Endothelial cell of umbilical vein (primary cell): ENCODE results near the gene PDGFB. TPM values are rescaled to one million over a fixed set of nuclear protein-coding genes. Genes with fewer than 3 reads are reported as not detected.

Experiments
- BruUV-seq: library from RNA; stranded (reverse); fragments of 400-500 nt; replicated peaks from 2 replicates; lab custom pipeline; 2021; lab: Mats Ljungman, UMichigan
- CTCF ChIA-PET: fragments of 300-600, 350-600 bp; sonication (Branson Sonifier 250); formaldehyde crosslinking; loops from one replicate; lab custom pipeline; 2021; ENCODE audit warnings: antibody characterized with exemption, inconsistent platforms; lab: Charles Lee
- POLR2A ChIA-PET: fragments of 300-600, 350-600 bp; sonication (Branson Sonifier 250); formaldehyde crosslinking; loops from one replicate; lab custom pipeline; 2021; ENCODE audit warnings: antibody characterized with exemption, inconsistent platforms; lab: Charles Lee
- DNase-seq: peaks from one replicate; pipeline ENCODE4 v3.0.0-alpha.2; 2011; ENCODE audit warnings: low read depth, low spot score
- FAIRE-seq: peaks from 2 replicates; lab custom pipeline; 2011; peaks lifted over from hg19 to GRCh38; lab: Jason Lieb, UNC
- H2AFZ ChIP-seq: 2 replicates; pipeline ENCODE4 v1.6.0; 2012; ENCODE audit warnings: low read depth, low read length, control low read depth, inconsistent platforms
- H3K27ac ChIP-seq: 2 replicates; pipeline ENCODE4 v1.5.1; 2011; ENCODE audit warnings: low read depth, mild to moderate bottlenecking, control low read depth, low read length, moderate library complexity; ENCODE audit not compliant: insufficient read depth
- H3K27me3 ChIP-seq, 2 experiments: 2 replicates each; pipeline versions ENCODE4 v1.6.0 to v1.6.1; 2011; ENCODE audit warnings: low read length in 2 of 2, mixed read lengths in 1 of 2; ENCODE audit not compliant: control insufficient read depth in 2 of 2, insufficient read depth in 2 of 2
- H3K36me3 ChIP-seq, 2 experiments: 2 replicates in 1 of 2; 3 replicates in 1 of 2; pipeline ENCODE4 v1.5.1; 2011; ENCODE audit warnings: low read length in 2 of 2, mild to moderate bottlenecking in 1 of 2, moderate library complexity in 1 of 2; ENCODE audit not compliant: control insufficient read depth in 2 of 2, insufficient read depth in 2 of 2; ENCODE audit errors: extremely low read depth in 1 of 2
- H3K4me1 ChIP-seq: 3 replicates; pipeline ENCODE4 v1.5.1; 2011; ENCODE audit warnings: mild to moderate bottlenecking, low read length; ENCODE audit not compliant: control insufficient read depth, insufficient read depth; ENCODE audit errors: extremely low read depth
- H3K4me2 ChIP-seq: 2 replicates; pipeline ENCODE4 v1.6.1; 2011; ENCODE audit warnings: low read length, control low read depth, mixed read lengths; ENCODE audit not compliant: insufficient read depth
- H3K4me3 ChIP-seq, 3 experiments: fragments of 200-600 bp in 1 of 3; sonication (generic), shearing (Covaris generic) in 1 of 3; replicated peaks in 1 of 3; 2 replicates each; pipeline ENCODE4 v1.5.1; 2011 to 2016; ENCODE audit warnings: control low read depth in 3 of 3, low read length in 3 of 3, mild to moderate bottlenecking in 2 of 3, inconsistent platforms in 1 of 3, low read depth in 1 of 3, moderate library complexity in 1 of 3; ENCODE audit not compliant: insufficient read depth in 1 of 3
- H3K79me2 ChIP-seq: 2 replicates; pipeline ENCODE4 v1.6.0; 2012; ENCODE audit warnings: low read length, inconsistent platforms; ENCODE audit not compliant: control insufficient read depth, insufficient read depth
- H3K9ac ChIP-seq: replicated peaks from 2 replicates; pipeline ENCODE3; 2011; ENCODE audit warnings: low read length, control low read depth; ENCODE audit not compliant: insufficient read depth; ENCODE audit errors: extremely low read depth
- H3K9me1 ChIP-seq: replicated peaks from 3 replicates; pipeline ENCODE4 v1.6.0; 2011; ENCODE audit warnings: mild to moderate bottlenecking, low read length; ENCODE audit not compliant: control insufficient read depth, insufficient read depth; ENCODE audit errors: extremely low read depth
- H3K9me3 ChIP-seq: replicated peaks from 2 replicates; pipeline ENCODE4 v1.5.1; 2012; ENCODE audit warnings: low read length, inconsistent platforms; ENCODE audit not compliant: control insufficient read depth, insufficient read depth
- H4K20me1 ChIP-seq: replicated peaks from 2 replicates; pipeline ENCODE3; 2011; ENCODE audit warnings: mild to moderate bottlenecking, low read length; ENCODE audit not compliant: control insufficient read depth, insufficient read depth; ENCODE audit errors: extremely low read depth
- CTCF ChIP-seq, 2 donors: IDR thresholded peaks; 1 replicate in 1 of 2; 2 replicates in 1 of 2; pipeline ENCODE4 v1.5.1; 2011; ENCODE audit warnings: low read length in 2 of 2, mild to moderate bottlenecking in 2 of 2, moderate library complexity in 2 of 2, control low read depth in 1 of 2, inconsistent platforms in 1 of 2, low read depth in 1 of 2; ENCODE audit not compliant: insufficient read depth in 1 of 2; ENCODE audit errors: extremely low read depth in 1 of 2
- EZH2 ChIP-seq: IDR thresholded peaks from 2 replicates; pipeline ENCODE4 v1.6.1; 2012; ENCODE audit warnings: borderline replicate concordance, low read depth, mild to moderate bottlenecking, moderate library complexity, low read length, inconsistent platforms; ENCODE audit not compliant: severe bottlenecking
- FOS ChIP-seq: IDR thresholded peaks from 2 replicates; pipeline ENCODE4 v1.6.1; 2011; ENCODE audit warnings: mild to moderate bottlenecking, low read length, moderate library complexity, borderline replicate concordance; ENCODE audit not compliant: insufficient read depth
- GATA2 ChIP-seq: IDR thresholded peaks from 2 replicates; pipeline ENCODE4 v1.7.0; 2011; ENCODE audit warnings: low read depth, mild to moderate bottlenecking, moderate library complexity, mixed read lengths, low read length; ENCODE audit not compliant: insufficient read length, insufficient read depth
- JUN ChIP-seq: IDR thresholded peaks from 2 replicates; pipeline ENCODE4 v1.6.1; 2011; ENCODE audit warnings: borderline replicate concordance, low read depth; ENCODE audit not compliant: insufficient read length, insufficient read depth
- MAX ChIP-seq: IDR thresholded peaks from 2 replicates; pipeline ENCODE4 v1.6.1; 2011; ENCODE audit not compliant: insufficient read depth, insufficient read length
- MYC ChIP-seq: IDR thresholded peaks from one replicate; pipeline ENCODE4 v1.6.1; 2011; ENCODE audit warnings: mild to moderate bottlenecking, low read depth, low read length
- POLR2A ChIP-seq: IDR thresholded peaks from 2 replicates; pipeline ENCODE4 v1.6.1; 2012; ENCODE audit warnings: low read depth, mild to moderate bottlenecking, control low read depth, low read length
- POLR2AphosphoS5 ChIP-seq: IDR thresholded peaks from 2 replicates; pipeline ENCODE4 v1.6.1; 2012; ENCODE audit warnings: low read depth, mild to moderate bottlenecking, control low read depth, low read length, moderate library complexity; ENCODE audit not compliant: insufficient read depth
- dilution Hi-C: fragments of 300-500 bp; cut with MboI; formaldehyde crosslinking; loops from one replicate; pipeline ENCODE4 v1.15.0; 2019; ENCODE audit warnings: low sequenced_read_pairs; ENCODE audit not compliant: extremely low pct_ligation_motif_present
- intact Hi-C: fragments of 100-400 bp; cut with micrococcal nuclease; formaldehyde crosslinking; loops from one replicate; pipeline ENCODE4 v1.10.0; 2022
- polyA plus RNA-seq, 4 experiments: library from polyadenylated mRNA; depleted of rRNA in 3 of 4; stranded (reverse) in 3 of 4; unstranded in 1 of 4; fragments of >200 nt; gene quantifications; 2 replicates each; pipeline versions ENCODE4 v1.2.1 to v1.2.3, GENCODE V29; 2011 to 2012; ENCODE audit warnings: missing spikeins in 1 of 4
- total RNA-seq: library from RNA; stranded (reverse); gene quantifications from 2 replicates; pipeline ENCODE4 v1.2.3, GENCODE V29; 2021

Gene PDGFB
- total and polyA plus RNA-seq, 2 donors (not counting 3 experiments of a cell fraction or from before 2014, with no cell fraction given) = 135 to 240 TPM

DNA sequence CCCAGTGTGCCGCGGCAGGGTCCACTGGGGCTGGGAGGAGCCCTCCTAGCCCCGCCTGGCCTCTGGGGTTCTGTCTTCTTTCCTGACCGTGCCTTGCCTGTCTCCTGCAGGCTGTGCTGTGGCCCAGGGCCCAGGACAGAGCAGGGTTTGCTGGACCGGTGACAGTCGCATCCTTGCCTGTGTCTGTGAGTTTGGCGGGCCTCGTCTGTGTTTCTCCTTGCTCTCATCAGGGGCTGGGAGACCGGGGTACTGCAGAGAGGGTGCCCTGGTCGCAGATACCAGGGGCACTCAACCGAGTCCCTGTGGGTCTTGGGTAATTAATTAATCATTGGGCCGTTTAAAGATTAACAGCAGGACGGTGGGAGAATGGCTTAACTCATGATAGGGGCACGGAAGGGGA is 44.8 kb upstream of the PDGFB start:
- Histone ChIP-seq H3K9ac (no peak overlapping the region), H3K36me3 (no peaks in the 10 kb centered on the region), H3K4me1 (peaks cover 15% of the 10 kb centered on the region), H3K79me2 (no peaks in the 10 kb centered on the region), H3K9me3 (no peaks in the 10 kb centered on the region), H3K4me3 (no peak overlapping the region), H3K4me2 (no peak overlapping the region), H3K27me3 (no peaks in the 10 kb centered on the region), H2AFZ (no peak overlapping the region), H4K20me1 (no peaks in the 10 kb centered on the region), H3K27ac (no peak overlapping the region), H3K9me1 (no peaks in the 10 kb centered on the region)
- FAIRE-seq (no peak), DNase-seq (no peak)
- dilution Hi-C loops (no loop called here), intact Hi-C loops (no loop called here)
- BruUV-seq = no TSS peak
- POLR2A ChIA-PET = no interaction called here
- CTCF ChIA-PET = no interaction called here
- TF ChIP-seq CTCF (IDR thresholded peaks at IDR 0.05; ENCODE audit: extremely low read depth in 1 of 2, insufficient read depth in 1 of 2, low read depth in 1 of 2, low read length in 2 of 2) = no peak
- TF ChIP-seq GATA2 = no peak
- TF ChIP-seq FOS = no peak
- TF ChIP-seq POLR2A = no peak
- TF ChIP-seq POLR2AphosphoS5 = no peak
- TF ChIP-seq EZH2 = no peak
- no peak for TF ChIP-seq MAX
- no peak for TF ChIP-seq JUN
- no peak for TF ChIP-seq MYC
